HUES48 (cell line): Measurements from ENCODE around the gene GLRB.
"Not testable (repeated sequence)": the region's sequence is repeated elsewhere in the genome, so short reads cannot be mapped to it uniquely, and the experiment has no call there.

Experiments used
- H3K27ac ChIP-seq: one replicate; pipeline ENCODE4 v1.7.0; 2013; ENCODE audit warnings: low read depth, low read length, inconsistent platforms
- H3K27me3 ChIP-seq: 2 replicates; pipeline ENCODE4 v1.6.1; 2013; ENCODE audit warnings: mild to moderate bottlenecking, low read length; ENCODE audit not compliant: control insufficient read depth, insufficient read depth
- H3K36me3 ChIP-seq: 2 replicates; pipeline ENCODE4 v1.6.1; 2013; ENCODE audit warnings: low read length; ENCODE audit not compliant: control insufficient read depth, insufficient read depth
- H3K4me1 ChIP-seq: 2 replicates; pipeline ENCODE4 v1.6.1; 2013; ENCODE audit warnings: mild to moderate bottlenecking, low read length; ENCODE audit not compliant: control insufficient read depth, insufficient read depth
- H3K4me3 ChIP-seq: 2 replicates; pipeline ENCODE4 v1.5.1; 2013; ENCODE audit warnings: mild to moderate bottlenecking, low read depth, low read length
- H3K9ac ChIP-seq: 2 replicates; pipeline ENCODE4 v1.6.1; 2013; ENCODE audit warnings: mild to moderate bottlenecking, low read depth, low read length, moderate library complexity
- H3K9me3 ChIP-seq: 2 replicates; pipeline ENCODE4 v1.6.1; 2013; ENCODE audit warnings: low read length; ENCODE audit not compliant: control insufficient read depth, insufficient read depth

Gene GLRB

GRCh38 chr4:157128395-157128794 lies 52.4 kb downstream of the GLRB start:
- H3K4me3 ChIP-seq, result no peak overlapping the region
- no peak overlapping the region for H3K27ac ChIP-seq
- no peaks in the 10 kb centered on the region for H3K27me3 ChIP-seq
- H3K9me3 ChIP-seq, result no peaks in the 10 kb centered on the region
- H3K36me3 ChIP-seq, result no peaks in the 10 kb centered on the region
- H3K9ac ChIP-seq, result no peak overlapping the region
- H3K4me1 ChIP-seq, result no peaks in the 10 kb centered on the region

GRCh38 chr4:157141976-157142375 lies 66.0 kb downstream of the GLRB start:
- no peaks in the 10 kb centered on the region for H3K4me1 ChIP-seq
- no peak overlapping the region for H3K4me3 ChIP-seq
- H3K27me3 ChIP-seq, result no peaks in the 10 kb centered on the region
- H3K36me3 ChIP-seq, result no peaks in the 10 kb centered on the region
- no peak overlapping the region for H3K27ac ChIP-seq
- H3K9ac ChIP-seq, result no peak overlapping the region
- no peaks in the 10 kb centered on the region for H3K9me3 ChIP-seq

GRCh38 chr4:157143369-157143768 lies 67.4 kb downstream of the GLRB start:
- H3K36me3 ChIP-seq, result no peaks in the 10 kb centered on the region
- H3K27ac ChIP-seq, result no peak overlapping the region
- H3K9ac ChIP-seq, result no peak overlapping the region
- H3K4me3 ChIP-seq, result no peak overlapping the region
- no peaks in the 10 kb centered on the region for H3K9me3 ChIP-seq
- no peaks in the 10 kb centered on the region for H3K4me1 ChIP-seq
- H3K27me3 ChIP-seq, result no peaks in the 10 kb centered on the region

- no peak overlapping the region for H3K27ac ChIP-seq
- H3K4me1 ChIP-seq, result 0 out of 2 replicates have a peak, but pooled peaks cover 4% of the 10 kb centered on the region
- H3K36me3 ChIP-seq, result no peaks in the 10 kb centered on the region
- no peaks in the 10 kb centered on the region for H3K27me3 ChIP-seq
- H3K9ac ChIP-seq, result no peak overlapping the region
- H3K4me3 ChIP-seq, result no peak overlapping the region
- H3K9me3 ChIP-seq, result no peaks in the 10 kb centered on the region
These were observed 75.8 kb downstream of the GLRB start for GRCh38 chr4:157151711-157152110.

GRCh38 chr4:157165935-157166610 lies 90.1 kb downstream of the GLRB start:
- Histone ChIP-seq H3K9ac (no peak overlapping the region), H3K27me3 (no peaks in the 10 kb centered on the region), H3K9me3 (no peaks in the 10 kb centered on the region), H3K4me1 (no peaks in the 10 kb centered on the region), H3K27ac (no peak overlapping the region), H3K4me3 (no peak overlapping the region), H3K36me3 (no peaks in the 10 kb centered on the region)

- H3K36me3 ChIP-seq, result no peaks in the 10 kb centered on the region
These were observed 94.4 kb downstream of the GLRB start for GRCh38 chr4:157170321-157170720.

GRCh38 chr4:157172011-157172410 lies 96.1 kb downstream of the GLRB start:
- no peak overlapping the region for H3K9ac ChIP-seq
- H3K27me3 ChIP-seq, result no peaks in the 10 kb centered on the region
- no peak overlapping the region for H3K4me3 ChIP-seq
- no peaks in the 10 kb centered on the region for H3K4me1 ChIP-seq
- H3K9me3 ChIP-seq, result no peaks in the 10 kb centered on the region
- no peak overlapping the region for H3K27ac ChIP-seq
- no peaks in the 10 kb centered on the region for H3K36me3 ChIP-seq

More at GRCh38 chr4:157170321-157170720, 94.4 kb downstream of the GLRB start:
- H3K27ac ChIP-seq, result no peak overlapping the region
- no peaks in the 10 kb centered on the region for H3K9me3 ChIP-seq
- no peaks in the 10 kb centered on the region for H3K4me1 ChIP-seq
- no peak overlapping the region for H3K9ac ChIP-seq
- H3K27me3 ChIP-seq, result no peaks in the 10 kb centered on the region
- no peak overlapping the region for H3K4me3 ChIP-seq

GRCh38 chr4:157180268-157180667 lies 104.3 kb downstream of the GLRB start:
- H3K4me3 ChIP-seq, result not testable (repeated sequence)

GRCh38 chr4:157184300-157184699 lies 108.3 kb downstream of the GLRB start:
- Histone ChIP-seq H3K9me3 (no peaks in the 10 kb centered on the region), H3K4me3 (no peak overlapping the region), H3K27me3 (no peaks in the 10 kb centered on the region), H3K36me3 (no peaks in the 10 kb centered on the region), H3K27ac (no peak overlapping the region), H3K9ac (no peak overlapping the region), H3K4me1 (no peaks in the 10 kb centered on the region)

More at GRCh38 chr4:157180268-157180667, 104.3 kb downstream of the GLRB start:
- not testable (repeated sequence) for H3K4me1 ChIP-seq, H3K27ac ChIP-seq, H3K9me3 ChIP-seq, H3K9ac ChIP-seq, H3K27me3 ChIP-seq, H3K36me3 ChIP-seq

GRCh38 chr4:157185363-157185762 lies 109.4 kb downstream of the GLRB start:
- no peaks in the 10 kb centered on the region for H3K36me3 ChIP-seq
- no peaks in the 10 kb centered on the region for H3K4me1 ChIP-seq
- H3K4me3 ChIP-seq, result no peak overlapping the region
- H3K9me3 ChIP-seq, result no peaks in the 10 kb centered on the region
- H3K27ac ChIP-seq, result no peak overlapping the region
- H3K9ac ChIP-seq, result no peak overlapping the region
- no peaks in the 10 kb centered on the region for H3K27me3 ChIP-seq

- Histone ChIP-seq H3K36me3 (no peaks in the 10 kb centered on the region), H3K9me3 (no peaks in the 10 kb centered on the region), H3K27ac (no peak overlapping the region), H3K4me3 (no peak overlapping the region), H3K27me3 (no peaks in the 10 kb centered on the region), H3K9ac (no peak overlapping the region), H3K4me1 (peaks cover 9% of the 10 kb centered on the region)
These were observed 119.4 kb downstream of the GLRB start for GRCh38 chr4:157195374-157195773.
